Activated CD8-positive, alpha-beta memory T cell treated with anti-CD3 and anti-CD28 coated beads, Interleukin-2, amount 50 U/mL, for 1 hour (primary cell): Measurements from ENCODE around the gene TBC1D3G.
"Not testable (repeated sequence)": the region's sequence is repeated elsewhere in the genome, so short reads cannot be mapped to it uniquely, and the experiment has no call there.

Experiments used
- DNase-seq: peaks from one replicate; pipeline ENCODE4 v3.0.0-alpha.2; 2020; ENCODE audit errors: extremely low read depth

TBC1D3G gene

DNA sequence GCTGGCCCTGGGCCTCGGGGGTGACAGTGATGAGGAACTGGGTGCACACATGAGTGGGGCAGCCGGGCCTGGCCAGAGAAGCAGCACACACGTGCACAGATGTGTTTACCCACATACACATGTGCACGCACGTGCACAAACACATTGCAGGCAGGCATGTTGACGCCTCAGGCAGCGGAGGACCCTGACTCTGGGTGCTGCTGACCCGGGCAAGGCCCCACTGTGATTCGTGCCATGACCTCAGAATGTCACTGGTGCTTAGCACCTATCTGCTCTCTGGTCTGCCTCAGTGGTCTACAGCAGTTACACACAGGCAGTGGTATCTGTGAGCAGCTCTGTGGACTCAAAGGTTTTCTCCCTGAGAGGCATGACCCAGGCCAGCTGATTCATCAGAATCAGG, at the start of gene TBC1D3G:
Gene TBC1D3G, plus strand, starts transcription at position 301 of the 400 bp plus-strand sequence. CDS start 1,528 bp downstream, outside the sequence.
- DNase-seq: not testable (repeated sequence)

DNA sequence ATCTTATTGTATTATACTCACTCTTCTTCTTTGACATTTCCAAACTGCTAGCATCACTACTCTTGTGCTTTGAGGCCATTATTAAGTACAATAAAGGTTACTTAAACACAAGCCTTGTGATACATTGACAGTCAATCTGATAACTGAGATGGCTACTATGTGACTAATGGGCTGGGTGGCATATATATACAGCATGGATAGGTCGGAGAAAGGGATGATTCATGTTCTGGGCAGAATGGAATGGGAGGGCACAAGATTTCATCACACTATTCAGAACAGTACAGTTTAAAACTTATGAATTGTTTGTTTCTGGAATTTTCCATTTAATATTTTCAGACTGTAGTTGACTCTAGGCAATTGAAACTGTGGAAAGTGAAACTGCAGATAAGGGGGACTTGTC, 40.4 kb upstream of the TBC1D3G start:
- DNase-seq: not testable (repeated sequence)

DNA sequence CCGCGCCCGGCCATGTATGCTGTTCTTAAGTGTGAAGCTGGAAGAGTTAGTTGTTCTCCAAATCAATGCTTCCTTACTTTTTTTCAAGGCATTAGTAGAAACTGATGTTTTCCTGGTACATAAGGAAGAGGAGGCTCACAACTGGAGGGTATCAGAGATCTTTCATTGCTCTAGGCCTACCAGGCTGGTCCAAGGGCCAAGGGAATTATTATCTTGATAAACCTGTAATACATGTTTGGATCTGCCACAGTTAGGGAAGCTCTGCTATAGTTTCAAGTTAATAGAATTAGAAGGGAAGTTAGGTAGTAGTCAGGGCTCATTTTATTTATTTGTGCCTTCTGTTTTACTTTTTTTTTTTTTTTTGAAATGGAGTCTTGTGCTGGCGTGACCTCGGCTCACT, 39.5 kb upstream of the TBC1D3G start:
- not testable (repeated sequence) for DNase-seq

DNA sequence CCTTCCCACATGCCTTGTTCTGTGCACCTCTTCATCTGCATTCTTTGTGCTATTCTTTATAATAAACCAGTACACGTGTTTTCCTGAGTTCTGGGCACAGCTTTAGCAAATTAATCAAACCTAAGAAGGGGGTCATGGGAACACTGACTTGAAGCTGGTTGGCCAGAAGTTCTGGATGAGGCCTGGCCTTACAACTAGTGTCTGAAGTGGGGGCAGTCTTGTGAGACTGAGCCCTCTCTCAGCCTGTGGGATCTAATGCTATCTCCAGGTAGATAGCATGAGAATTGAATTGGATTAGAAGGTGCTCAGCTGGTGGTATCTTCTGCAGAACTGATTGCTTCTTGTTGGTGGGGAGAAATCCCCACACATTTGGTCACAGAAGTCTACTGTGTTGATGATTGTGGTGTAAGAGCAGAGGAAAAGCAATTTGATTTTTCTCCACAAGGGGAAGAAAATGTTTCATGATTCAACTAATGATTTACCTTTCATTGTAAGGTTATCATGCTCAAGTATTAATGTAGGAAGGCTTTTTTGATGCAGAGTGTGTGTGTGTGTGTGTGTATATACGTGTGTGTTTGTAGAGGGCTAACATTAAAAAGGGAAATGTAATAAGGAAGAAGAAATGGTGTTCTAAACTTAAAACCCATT, 33.6 kb upstream of the TBC1D3G start:
- DNase-seq: not testable (repeated sequence)

DNA sequence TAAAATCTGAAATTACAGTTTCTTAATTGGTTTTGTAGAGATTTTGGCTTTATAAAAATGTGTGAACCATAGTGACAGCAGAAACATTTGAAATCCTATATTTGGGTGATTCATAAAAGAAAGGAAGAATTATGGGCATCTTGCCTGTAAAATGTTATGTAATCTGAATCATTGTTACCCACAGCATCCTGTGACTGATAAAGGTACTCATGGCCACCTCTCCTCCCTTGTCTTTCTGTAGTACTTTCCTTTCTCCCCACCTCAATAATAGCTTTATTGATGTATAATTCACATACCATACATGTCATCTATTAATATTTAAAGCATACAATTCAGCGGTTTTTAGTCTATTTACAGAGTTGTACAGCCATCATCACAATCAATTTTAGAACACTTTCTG, 28.5 kb upstream of the TBC1D3G start:
- DNase-seq: not testable (repeated sequence)

DNA sequence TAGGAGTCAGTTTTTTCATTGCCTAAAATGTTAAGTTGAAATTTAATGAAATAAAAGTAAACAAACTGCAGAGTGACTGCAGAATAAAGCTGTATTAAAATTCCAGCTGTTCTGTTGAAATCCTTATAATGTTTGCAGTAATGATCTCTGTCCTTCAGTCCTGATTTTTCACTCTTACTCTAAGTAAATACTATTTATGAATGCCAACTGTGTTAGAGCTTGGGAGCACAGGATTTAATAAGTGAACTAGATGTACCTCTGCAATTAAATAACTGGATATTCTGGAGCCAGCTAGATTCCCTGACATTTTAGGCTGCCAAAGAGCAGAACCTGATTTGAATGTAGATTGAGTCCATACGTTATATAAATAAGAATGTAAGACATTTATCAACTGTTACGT, 7.9 kb upstream of the TBC1D3G start:
- not testable (repeated sequence) for DNase-seq

DNA sequence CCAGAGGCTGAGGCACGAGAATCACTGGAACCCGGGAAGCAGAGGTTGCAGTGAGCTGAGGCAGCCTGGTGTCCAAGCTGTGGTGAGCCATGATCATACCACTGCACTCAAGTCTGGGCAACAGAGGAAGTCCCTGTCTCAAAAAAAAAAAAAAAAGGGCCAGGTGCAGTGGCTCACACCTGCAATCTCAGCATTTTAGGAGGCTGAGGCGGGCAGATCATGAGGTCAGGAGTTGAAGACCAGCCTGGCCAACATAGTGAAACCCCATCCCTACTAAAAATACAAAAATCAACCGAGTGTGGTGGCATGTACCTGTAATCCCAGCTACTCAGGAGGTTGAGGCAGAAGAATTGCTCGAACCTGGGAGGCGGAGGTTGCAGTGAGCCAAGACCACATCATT, 38.8 kb downstream of the TBC1D3G start:
- DNase-seq: not testable (repeated sequence)

DNA sequence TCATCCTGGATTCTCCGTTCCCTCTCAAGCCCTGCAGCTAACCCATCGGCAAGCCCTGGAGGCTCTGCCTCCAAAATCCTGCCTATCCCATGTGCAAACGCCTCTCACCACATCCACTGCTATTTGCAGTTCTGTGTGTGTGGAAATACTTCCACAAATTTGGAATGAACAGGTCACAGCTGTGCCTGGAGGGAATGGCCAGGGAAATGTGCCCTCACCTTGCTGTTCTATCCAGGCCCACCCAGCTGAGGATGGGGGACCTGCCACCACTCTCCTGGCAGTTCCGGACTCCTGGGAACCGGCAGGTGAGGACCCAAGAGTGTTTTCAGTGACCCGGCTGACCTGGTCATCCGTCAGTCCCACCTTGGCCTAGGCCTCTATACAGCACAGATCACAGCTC, 52.3 kb downstream of the TBC1D3G start:
- not testable (repeated sequence) for DNase-seq
